Stimulated activated CD4-positive, alpha-beta T cell treated with anti-CD3 and anti-CD28 coated beads, TNF-alpha, amount 100 ng/mL, for 4 hours (primary cell): ENCODE measurements around the gene DAGLB.
A peak's percentile ranks its signal among the peaks of the same experiment; 100 is the strongest.
"Not testable (repeated sequence)": the region's sequence is repeated elsewhere in the genome, so short reads cannot be mapped to it uniquely, and the experiment has no call there.

Experiments
- DNase-seq, 3 experiments: peaks; one replicate each; pipeline ENCODE4 v3.0.0-alpha.2; 2020; ENCODE audit warnings: low read depth in 3 of 3

Gene DAGLB

DNA sequence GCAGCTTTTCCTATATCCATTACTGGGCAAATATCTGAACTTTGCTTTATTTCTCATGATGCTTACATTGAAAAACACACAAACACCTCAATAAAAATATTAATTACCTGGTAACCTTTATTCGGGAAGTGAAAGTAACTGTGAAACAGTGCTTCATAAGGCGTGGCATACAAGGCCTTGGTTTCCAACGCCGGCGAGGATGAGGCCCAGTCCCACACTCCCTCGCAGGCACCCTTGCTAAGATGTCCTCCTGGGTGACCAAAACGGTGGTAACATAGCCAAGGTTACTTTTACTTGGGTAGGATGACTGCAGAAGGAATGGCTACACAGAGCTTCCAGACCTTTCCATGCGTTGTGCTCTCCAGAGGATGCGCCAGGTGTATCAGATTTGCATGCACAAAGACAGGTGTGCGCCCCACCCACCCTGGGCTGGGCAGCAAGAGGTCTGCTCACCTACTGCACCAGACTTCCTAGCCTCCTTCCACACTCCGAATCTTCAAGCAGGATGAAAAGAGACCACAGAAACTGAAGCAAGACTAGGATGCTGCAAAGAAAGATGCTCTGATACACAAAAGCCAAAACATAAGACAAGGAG, 13.3 kb upstream of the DAGLB start:
- no peak for DNase-seq

DNA sequence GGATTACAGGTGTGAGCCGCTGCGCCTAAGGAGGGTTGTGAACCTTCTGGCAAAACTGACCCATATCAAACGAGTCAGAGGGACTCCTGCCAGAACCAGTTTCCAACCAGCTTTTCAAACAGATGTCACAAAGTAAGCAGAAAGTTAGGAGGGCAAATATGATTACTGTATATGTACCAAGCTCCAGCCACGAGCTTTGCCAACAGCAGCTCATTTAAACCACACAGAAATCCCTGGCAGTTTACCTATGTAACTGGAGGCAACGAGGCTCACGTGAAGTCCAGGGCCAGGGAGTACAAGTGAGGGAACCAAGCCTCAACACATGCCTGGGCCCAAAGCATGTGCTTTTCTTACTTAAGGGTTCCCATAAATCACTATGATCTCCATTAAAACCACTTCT, 12.5 kb upstream of the DAGLB start:
- no peak for DNase-seq

DNA sequence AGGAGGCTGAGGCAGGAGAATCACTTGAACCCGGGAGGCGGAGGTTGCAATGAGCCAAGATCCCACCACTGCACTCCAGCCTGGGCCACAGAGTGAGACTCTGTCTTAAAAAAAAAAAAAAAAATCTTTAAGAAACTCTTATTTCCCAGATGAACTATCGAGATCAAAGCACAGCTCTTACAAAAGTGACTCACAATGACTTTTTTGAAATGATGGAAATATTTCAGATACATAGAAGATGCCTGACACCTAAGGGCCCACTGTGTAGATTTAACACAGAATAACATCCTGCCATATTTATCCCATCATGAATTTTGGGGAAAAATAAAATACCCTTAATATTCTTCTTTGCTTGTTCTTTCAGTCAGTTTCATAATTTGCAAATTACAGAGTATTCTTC, 10.9 kb upstream of the DAGLB start:
- not testable (repeated sequence) for DNase-seq

DNA sequence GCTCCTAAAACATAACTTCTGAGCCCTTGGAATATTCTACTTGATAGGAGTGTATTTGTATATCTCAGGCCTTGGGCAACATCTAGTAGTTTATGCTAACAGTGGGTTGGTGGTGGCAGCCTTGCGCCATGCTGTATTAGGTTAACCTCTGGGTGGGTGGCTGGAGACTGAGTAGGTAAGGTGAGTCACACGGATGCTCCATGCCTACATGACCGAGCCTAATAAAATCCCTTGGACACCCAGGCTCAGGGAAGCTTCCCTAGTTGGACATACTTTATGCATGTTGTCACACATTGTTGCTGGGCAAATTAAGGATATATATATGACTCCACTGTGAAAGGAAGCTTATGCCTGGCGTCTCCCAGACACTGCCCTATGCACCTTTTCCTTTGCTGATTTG, 6.0 kb upstream of the DAGLB start:
- DNase-seq, result no peak

DNA sequence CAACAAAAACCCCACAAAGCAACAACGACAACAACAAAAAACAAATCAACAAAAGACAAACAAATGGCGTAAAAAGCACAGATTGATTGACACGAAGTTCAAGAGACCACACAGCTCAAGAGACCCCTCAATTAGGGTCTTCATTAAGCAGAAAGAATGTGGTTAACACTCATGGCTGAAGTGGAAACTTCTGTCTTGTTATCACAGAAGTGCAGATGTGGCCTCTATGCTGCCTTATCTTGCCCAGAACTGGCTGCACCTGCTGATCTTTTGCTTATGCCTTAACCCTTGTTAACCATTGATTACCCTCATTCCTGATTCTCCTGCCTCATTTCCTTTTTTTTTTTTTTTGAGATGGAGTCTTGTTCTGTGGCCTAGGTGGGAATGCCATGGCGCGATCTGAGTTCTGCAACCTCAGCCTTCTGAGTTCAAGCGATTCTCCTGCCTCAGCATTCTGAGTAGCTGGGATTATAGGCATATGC, 3.5 kb upstream of the DAGLB start:
- no peak for DNase-seq

DNA sequence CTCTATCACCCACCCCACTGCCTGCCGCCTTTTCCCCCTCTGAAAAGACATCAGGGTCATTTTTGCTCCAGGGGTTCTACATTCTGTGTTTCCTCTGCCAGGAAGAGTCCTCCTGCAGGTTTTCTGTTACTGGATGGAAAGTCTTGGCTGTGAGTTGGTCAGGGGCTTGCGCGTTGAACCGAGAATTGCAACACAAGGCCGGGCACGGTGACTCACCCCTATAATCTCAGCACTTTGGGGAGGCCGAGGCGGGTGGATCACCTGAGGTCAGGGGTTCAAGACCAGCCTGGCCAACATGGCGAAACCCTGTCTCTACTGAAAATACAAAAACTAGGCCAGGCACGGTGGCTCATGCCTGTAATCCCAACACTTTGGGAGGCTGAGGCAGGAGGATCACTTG, 2.8 kb upstream of the DAGLB start:
- DNase-seq, result not testable (repeated sequence)

DNA sequence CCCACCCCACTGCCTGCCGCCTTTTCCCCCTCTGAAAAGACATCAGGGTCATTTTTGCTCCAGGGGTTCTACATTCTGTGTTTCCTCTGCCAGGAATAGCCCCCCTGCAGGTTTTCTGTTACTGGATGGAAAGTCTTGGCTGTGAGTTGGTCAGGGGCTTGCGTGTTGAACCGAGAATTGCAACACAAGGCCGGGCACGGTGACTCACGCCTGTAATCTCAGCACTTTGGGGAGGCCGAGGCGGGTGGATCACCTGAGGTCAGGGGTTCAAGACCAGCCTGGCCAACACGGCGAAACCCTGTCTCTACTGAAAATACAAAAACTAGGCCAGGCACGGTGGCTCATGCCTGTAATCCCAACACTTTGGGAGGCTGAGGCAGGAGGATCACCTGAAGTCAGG, 2.1 kb upstream of the DAGLB start:
- not testable (repeated sequence) for DNase-seq

DNA sequence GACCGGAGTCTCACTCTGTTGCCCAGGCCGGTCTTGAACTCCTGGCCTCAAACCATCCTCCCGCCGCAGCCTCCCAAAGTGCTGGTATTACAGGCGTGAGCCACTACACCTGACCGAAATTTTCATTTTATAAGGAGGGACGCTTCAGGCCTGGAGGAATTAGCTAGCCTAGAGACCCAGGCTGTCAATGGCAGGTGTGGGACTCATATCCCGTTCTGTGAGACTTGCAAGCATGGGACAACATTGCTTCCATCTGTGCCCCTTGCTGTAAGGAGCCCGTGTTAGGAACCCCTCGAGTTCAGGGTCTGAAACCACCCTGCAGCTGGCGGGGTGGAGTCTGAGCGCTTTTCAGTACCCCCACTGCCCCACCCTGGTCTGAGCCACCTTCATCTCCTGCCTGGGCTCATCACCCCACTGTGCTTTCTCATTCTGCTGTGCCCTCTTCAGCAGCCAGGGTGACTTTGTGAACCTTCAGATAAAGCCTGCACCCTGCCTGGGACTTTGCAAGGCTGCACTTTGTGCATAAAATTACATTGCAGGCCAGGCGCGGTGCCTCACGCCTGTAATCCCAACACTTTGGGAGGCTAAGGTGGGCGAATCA, 1.3 kb upstream of the DAGLB start:
- DNase-seq, result no peak

DNA sequence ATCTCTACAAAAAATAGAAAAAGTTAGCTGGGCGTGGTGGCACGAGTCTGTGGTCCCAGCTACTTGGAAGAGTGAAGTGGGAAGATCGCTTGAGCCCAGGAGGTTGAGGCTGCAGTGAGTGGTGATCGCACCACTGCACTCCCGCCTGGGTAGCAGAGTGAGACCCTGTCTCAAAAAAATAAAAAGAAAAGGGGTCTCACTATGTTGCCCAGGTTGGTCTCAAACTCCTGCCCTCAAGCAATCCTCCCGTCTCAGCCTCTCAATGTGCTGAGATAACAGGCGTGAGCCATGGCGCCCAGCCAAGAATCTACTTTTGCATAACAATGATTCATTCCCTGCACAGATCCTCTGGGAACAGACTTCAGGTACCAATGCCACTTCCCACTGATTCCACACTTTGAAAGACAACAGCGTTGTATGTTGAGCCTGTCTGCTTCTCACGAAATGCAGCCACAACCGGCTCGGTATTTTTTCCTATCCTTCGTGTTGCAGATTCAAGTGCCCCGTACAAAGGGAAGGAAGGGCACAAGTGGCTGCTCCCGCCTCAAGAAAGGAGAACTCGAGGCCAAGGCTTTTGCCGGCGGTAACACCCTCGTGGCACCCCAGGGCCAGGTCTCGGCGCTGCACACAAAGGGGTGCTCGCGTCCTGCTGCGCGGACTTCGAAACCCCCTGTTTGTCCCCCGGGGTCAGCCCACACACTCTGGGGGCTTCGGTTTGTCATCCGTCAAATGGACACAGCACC, 745 bp downstream of the DAGLB start:
- peak in 1 of 3 experiments; percentile 16 for DNase-seq

DNA sequence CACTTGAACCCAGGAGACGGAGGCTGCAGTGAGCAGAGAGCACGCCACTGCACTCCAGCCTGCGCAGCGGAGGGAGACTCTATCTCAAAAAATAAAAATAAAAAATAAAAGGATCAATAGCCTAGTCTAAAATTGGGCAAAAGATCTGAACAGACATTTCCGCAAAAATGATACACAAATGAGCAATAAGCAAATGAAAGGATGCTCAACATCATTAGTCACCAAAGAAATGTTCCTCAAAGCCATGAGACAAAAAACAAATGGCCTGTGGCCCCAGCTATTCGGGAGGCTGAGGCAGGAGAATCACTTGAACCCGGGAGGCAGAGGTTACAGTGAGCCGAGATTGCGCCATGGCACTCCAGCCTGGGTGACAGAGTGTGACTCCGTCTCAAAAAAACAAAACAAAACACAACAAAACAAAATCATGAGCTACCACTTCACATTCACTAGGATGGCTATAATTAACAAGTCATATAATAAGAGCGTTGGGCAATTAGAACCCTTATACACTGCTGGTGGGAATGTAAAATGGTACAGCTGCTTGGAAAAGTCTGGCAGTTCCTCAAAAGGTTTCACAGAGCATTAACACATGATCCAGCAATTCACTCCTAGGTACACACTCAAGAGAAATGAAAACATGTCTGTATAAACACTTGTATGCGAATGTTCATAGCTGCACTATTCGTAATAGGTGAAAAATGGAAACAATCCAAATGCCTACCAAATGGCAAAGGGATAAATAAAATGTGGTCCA, 3.1 kb downstream of the DAGLB start:
- DNase-seq, result no peak

DNA sequence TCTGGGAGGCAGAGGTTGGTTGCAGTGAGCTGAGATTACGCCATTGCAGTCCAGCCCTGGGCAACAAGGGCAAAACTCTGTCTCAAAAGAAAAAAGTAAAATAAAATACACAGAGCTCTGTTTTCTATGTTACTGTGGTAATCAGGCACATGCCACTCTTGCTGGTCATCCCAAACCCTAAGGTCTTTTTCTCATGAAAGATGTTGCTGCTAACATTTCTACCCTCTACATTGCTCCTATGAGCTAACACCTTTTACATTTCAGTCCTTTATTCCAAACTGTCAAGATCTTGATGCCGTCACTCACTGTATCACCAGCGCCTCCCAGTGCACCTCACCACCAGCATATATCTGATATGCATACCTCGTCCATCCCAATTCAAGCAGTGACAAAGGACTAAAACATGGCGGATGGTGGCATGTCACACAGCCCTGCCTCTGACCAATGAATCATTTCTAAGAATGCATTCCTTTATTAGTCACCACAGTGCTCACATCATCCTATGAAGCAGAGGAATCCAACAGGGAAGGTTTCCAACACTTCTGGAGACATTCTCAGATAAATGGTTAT, 4.3 kb downstream of the DAGLB start:
- DNase-seq, result no peak

DNA sequence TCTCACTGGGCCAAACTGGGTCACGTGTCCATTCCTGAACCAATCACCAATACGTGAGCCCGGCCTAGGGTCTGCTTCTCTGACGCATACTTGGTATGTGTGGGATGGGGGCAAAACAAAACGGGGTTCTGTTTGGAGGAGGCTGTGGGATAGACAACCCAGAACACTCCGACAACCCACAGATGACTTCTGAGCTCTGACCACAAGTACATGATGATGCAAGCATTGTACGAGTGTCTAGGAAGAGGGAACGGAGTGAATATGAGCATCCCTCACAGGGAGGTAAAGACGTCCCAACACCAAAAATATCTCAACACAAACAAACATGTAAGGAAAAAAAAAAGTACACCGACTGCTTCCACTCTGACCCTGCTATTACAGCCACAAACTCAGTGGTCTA, 5.6 kb downstream of the DAGLB start:
- no peak for DNase-seq

DNA sequence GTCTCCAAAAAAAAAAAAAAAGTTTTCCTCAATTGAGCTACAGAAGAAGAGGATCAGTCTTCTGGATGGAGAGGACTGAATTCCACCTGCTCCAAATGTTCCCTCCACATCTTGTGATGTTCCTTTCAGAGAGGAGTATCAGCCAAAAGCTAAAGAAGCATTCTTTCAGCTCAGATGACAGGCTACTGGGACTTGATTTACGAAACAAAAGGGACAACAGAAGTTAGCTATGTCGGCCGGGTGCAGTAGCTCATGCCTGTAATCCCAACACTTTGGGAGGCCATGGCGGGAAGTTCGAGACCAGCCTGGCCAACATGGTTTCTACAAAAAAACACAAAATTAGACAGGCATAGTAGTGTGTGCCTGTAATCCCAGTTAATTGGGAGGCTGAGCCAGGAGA, 7.4 kb downstream of the DAGLB start:
- DNase-seq, result no peak

DNA sequence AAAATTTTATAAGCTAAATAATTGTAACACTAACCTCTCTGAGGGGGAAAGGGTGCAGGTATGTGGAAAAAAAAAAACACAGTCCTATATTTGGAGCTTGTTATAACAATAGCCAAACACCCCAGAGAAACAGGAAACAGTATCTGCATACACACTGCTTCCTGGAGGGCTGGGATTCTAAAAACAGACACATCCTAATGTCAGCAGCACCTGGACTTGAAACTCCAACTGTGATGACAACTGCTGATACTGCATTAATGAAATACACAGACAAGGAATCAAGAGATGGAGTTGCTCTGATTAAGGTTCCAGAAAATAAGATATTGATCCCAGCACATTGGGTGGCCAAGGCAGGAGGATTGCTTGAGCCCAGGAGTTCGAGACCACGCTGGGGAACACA, 9.3 kb downstream of the DAGLB start:
- no peak for DNase-seq

DNA sequence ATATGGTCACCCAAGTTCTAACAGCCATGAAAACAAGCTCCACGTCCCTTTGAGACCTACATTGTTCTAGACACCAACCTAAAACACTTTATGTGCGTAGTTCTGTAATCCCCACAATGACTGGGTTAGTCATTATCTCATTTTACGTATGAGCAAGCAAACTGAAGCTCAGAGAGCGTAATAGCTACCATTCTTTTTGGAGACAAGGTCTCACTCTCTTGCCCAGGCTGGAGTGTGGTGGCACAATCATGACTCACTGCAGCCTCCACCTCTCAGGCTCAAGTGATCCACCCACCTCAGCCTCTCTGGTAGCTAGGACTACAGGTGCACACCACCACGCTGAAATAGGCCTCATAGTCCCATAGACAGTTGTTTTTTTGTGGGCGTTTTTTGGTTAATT, 10.5 kb downstream of the DAGLB start:
- DNase-seq, result no peak

DNA sequence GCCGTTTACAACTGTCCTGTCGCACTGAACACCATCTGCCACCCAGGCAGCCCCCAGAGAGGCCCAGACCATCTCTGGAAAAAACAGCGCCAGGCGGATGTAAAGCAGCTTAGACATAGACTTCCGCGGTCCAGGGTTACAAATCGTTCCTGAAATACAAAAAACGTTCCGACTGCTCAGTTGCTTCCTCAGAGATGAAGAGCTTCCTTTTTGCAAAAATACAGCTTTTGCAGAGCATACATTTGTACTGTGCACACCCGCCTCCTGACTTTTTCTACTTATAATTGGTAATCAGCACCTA, 11.4 kb downstream of the DAGLB start:
- DNase-seq, result no peak

DNA sequence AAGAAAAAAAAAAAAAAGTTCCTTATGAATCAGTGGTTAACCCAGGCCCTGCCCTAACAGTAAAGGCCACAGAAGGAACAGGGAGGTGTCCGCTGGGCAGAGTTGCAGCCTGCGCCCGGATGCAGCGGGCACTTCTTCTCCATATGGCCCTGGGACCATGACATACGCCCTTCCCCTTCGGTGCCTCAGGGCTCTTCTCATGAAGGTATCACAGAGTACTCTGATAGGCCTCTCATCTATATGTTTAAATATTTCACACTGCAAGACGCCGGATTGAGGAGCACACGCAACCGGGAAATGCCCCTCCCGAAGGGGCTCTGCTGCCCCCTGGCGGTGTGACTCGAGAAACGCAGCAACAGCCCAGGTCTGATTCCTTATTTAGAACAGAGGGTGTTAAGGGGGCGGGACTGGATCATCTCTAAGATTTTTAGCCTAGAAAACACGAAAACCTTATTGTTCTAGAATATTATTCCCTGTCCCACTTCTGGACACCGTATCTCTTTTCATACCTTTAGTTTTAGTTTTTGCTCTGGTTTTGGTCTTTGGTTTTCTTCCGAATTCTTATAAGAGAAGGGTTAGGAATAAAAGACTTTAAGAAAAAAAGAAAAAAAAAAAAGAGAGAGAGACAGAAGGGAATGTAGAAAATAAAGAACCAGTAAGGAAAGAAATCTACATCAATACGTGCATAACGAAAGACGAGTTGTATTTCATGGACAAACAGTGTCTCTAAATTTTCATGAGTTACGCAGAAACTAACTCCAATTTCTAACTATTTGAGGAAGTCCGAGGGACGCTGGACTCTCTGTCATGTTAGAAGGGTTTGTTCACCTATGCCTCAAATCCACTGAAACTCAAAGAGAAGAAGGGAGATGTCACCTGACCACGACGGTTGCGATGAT, 12.0 kb downstream of the DAGLB start:
- DNase-seq, result peak; percentile 78 to 84 (median 83)

DNA sequence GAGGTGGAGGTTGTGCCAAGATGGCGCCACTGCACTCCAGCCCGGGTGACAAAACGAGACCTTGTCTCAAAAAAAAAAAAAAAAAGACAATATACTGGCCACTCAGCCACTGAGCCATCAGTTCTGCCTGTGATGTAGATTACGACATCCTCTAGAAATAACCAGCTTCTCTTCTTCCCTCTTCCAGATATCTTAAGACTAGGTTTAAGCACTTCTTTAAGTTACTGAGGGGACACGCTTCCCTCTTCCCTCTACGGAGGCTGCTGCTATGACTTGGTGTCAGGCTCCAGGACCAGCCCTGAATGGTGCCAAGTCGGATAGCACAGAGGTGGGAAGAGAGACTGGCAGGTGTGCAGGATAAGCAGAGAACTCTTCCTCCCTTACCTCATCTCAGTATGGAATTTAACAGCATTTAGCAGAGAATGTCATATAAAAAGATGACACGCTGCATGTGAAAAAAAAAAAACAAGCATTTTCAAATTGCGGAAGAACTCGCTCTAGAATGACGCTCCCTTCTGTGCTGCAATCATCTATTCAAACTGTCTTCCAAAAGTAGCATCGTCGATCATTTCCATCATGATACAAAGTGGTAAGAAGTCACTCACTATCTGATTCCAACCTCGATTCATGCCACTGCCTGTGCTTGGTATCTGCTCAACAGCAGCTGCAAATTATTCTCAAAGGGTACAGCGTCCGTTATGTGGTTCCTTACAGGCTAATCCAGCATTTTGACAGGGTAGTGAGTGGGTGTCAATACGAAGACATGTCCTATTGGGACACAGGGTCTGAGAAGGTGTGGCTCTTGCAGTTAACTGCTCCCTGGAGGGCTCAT, 13.8 kb downstream of the DAGLB start:
- no peak for DNase-seq

DNA sequence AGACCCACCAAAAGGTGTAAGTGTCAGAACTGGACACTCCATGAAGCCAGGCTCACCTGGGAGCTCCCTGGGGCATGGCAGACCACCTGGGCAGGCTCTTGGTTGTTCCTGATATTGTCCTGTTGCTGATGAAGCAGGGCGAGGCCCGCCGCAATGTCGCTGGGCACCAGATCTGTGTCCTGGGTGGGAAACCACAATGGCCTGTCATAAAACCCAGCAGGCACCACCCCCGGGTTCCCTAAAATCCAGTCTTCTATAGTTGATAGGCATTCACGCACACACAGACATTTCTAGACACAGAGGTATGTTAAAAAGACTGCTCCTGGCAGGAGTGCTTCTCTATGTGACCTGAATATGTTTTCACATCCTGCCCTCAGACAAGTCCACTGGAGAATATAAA, 15.0 kb downstream of the DAGLB start:
- DNase-seq, result no peak

DNA sequence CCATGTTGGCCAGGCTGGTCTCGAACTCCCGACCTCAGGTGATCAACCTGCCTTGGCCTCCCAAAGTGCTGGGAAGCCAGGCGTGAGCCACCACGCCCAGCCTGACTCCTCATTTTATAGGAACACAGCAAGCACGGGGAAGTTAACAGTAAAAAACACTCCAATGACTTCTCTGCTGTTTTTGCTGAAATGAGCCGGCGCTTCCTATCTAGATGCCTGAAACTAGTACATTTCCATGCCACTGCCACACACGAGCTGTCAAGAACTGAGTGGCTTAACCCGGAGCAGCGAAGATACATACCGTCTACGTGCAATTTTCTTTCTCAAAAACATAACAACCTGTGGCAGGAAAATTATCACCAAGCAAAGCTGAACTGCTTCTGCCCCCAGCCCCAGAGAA, 16.8 kb downstream of the DAGLB start:
- no peak for DNase-seq
